Upper lobe of right lung (tissue), 1 donor: ENCODE data around the gene KCTD2. TPM values are rescaled to one million over a fixed set of nuclear protein-coding genes. Genes with fewer than 3 reads are reported as not detected.

Source experiments
- ATAC-seq: fragments of 200-7000 bp; cut with Tn5 transposase; one replicate; pipeline ENCODE4 v1.9.1; 2020; ENCODE audit warnings: mild to moderate bottlenecking, moderate library complexity
- DNase-seq: peaks from one replicate; pipeline ENCODE4 v3.0.0-alpha.2; 2020
- H3K27ac ChIP-seq: fragments of 200-600 bp; one replicate; pipeline ENCODE4 v1.8.0; 2022
- H3K27me3 ChIP-seq: fragments of 200-600 bp; one replicate; pipeline ENCODE4 v1.8.0; 2022; ENCODE audit warnings: mild to moderate bottlenecking
- H3K36me3 ChIP-seq: fragments of 200-600 bp; one replicate; pipeline ENCODE4 v1.8.0; 2022
- H3K4me1 ChIP-seq: fragments of 200-600 bp; one replicate; pipeline ENCODE4 v1.8.0; 2022
- H3K4me3 ChIP-seq: fragments of 200-600 bp; one replicate; pipeline ENCODE4 v1.8.0; 2022; ENCODE audit warnings: mild to moderate bottlenecking
- H3K9me3 ChIP-seq: fragments of 200-600 bp; one replicate; pipeline ENCODE4 v1.8.0; 2022
- intact Hi-C: fragments of 100-400 bp; cut with DNase I; formaldehyde crosslinking; loops from one replicate; pipeline ENCODE4 v1.11.0; 2022
- total RNA-seq: library from RNA; stranded (reverse); fragmentation: NEBNext Ultra II Directional; extraction: Animal tissue kit (Norgen Biotek cat#: 25700); gene quantifications from one replicate; pipeline ENCODE4 v1.2.1, GENCODE V29; 2021
- TF ChIP-seq, protein P1 (sequence below): fragments of 200-600 bp; IDR thresholded peaks from one replicate; pipeline ENCODE4 v1.8.0; 2022; ENCODE audit warnings: antibody characterized with exemption
- donor health status: DM: no; HTN: yes; CAD: no; lungs with severe emphysema.

The KCTD2 gene
- total RNA-seq, 1 donor from 2014 or later: 25.3 TPM

DNA sequence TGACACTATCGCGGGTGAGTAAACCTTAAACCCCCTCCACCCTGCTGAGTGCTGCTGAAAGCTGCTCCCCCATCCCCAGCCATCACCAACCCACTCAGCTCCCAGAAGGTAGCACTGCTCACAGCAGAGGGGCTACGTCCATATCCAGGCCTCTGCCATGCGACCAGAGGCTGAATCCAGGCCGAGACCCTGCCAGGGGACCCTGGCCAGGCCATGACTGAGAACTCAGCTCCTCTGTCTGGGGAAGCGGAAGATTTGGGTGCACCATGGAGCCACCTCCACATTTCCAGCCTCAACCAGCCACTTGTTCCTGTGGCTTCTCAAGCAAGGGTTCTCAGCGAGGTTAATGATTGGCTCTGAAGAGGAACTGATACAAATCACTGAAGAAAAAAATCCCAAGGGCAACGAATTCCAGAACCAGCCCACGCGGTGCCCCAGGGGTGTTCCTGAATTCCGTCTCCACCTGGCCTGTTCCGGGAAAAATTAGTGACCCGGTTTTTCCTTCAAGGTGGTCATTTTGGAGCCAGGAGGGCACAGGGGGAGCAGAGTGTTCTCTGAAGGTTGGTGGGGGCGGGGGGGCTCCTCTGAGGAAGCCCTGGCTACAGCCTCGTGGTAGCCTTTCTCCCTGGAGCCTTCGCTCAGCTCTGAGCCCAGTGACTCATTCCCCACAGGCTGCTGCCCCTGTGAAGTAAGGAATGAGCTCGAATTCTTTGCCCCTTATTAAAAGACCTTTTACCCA lies 31.4 kb downstream of the KCTD2 start:
- Histone ChIP-seq H3K36me3 (no peaks in the 10 kb centered on the region), H3K9me3 (no peaks in the 10 kb centered on the region), H3K27ac (peak overlapping the region; percentile 89), H3K27me3 (no peaks in the 10 kb centered on the region), H3K4me1 (peaks cover 33% of the 10 kb centered on the region), H3K4me3 (no peak overlapping the region)
- DNase-seq (peak; percentile 81), ATAC-seq (peak; percentile 53)
- intact Hi-C loops: no loop called here
- TF ChIP-seq, protein P1, sequence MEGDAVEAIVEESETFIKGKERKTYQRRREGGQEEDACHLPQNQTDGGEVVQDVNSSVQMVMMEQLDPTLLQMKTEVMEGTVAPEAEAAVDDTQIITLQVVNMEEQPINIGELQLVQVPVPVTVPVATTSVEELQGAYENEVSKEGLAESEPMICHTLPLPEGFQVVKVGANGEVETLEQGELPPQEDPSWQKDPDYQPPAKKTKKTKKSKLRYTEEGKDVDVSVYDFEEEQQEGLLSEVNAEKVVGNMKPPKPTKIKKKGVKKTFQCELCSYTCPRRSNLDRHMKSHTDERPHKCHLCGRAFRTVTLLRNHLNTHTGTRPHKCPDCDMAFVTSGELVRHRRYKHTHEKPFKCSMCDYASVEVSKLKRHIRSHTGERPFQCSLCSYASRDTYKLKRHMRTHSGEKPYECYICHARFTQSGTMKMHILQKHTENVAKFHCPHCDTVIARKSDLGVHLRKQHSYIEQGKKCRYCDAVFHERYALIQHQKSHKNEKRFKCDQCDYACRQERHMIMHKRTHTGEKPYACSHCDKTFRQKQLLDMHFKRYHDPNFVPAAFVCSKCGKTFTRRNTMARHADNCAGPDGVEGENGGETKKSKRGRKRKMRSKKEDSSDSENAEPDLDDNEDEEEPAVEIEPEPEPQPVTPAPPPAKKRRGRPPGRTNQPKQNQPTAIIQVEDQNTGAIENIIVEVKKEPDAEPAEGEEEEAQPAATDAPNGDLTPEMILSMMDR: no peak

DNA sequence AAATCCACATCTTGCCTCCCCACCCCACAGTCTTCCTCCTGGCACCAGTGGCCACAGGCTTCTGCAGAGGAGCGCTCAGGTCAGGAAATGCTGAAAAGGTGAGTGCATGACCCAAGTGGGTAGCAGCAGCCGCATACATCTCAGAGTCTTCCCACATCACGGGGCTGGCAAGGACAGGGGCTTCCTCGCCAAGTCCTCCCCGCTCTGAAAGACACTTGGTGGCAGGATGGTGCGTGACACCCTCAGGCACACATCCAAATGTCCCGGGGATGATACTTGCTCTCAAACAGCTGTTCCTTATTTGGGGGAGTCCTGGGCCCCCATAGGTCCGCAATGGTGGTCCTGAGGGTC lies 32.0 kb downstream of the KCTD2 start:
- H3K4me3 ChIP-seq: no peak overlapping the region
- intact Hi-C loops: no loop called here
- TF ChIP-seq, protein P1: no peak
- peak overlapping the region; percentile 89 for H3K27ac ChIP-seq
- no peaks in the 10 kb centered on the region for H3K9me3 ChIP-seq
- H3K27me3 ChIP-seq: no peaks in the 10 kb centered on the region
- peaks cover 33% of the 10 kb centered on the region for H3K4me1 ChIP-seq
- no peaks in the 10 kb centered on the region for H3K36me3 ChIP-seq
- DNase-seq (no peak), ATAC-seq (no peak)

DNA sequence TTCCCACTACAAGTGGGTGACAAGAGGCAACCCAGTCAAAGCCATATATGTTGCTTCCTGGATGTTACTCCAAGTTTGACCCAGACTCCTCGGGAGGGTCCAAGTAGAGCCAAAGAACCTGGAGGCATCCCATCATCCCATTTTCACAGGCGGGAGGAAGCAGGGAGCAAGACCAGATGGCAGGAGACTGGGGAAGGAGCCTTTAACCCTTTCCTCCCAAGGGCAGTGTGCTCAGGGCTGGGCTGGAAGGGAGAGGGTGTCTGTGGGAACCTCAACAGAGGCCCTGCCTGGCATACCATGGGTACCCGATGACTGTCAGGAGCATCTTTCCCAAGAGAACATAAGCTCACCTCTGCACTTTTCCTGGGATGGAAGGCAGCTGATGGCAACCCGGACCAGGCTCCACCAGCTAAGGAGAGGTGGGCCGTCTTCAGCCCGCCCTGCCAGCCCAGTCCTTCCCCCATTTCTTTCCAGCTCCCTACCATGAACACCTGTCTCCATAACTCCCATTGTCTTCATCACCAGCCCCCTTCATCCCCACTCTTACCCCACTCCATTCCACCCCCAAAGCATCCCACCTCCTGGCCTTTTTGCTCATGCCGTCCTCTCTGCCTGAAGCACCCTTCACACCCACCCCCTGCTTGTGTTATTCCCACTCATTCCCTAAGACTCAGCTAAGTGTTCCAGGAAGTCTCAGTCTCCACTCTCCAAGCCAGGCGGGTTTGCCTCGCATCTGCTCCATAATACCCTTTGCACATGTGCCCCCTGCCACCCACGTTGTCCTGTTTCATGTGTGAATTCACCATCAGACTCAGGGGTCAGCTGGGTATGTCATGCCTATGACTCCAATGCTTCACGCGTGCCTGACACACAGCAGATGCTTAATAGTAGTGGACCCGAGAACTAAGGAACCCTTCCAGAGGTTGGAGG lies 34.9 kb downstream of the KCTD2 start:
- DNase-seq (no peak), ATAC-seq (no peak)
- Histone ChIP-seq H3K27me3 (no peaks in the 10 kb centered on the region), H3K4me3 (no peak overlapping the region), H3K4me1 (peaks cover 36% of the 10 kb centered on the region), H3K27ac (no peak overlapping the region), H3K9me3 (no peaks in the 10 kb centered on the region), H3K36me3 (no peaks in the 10 kb centered on the region)
- TF ChIP-seq, protein P1: no peak
- intact Hi-C loops: no loop called here

DNA sequence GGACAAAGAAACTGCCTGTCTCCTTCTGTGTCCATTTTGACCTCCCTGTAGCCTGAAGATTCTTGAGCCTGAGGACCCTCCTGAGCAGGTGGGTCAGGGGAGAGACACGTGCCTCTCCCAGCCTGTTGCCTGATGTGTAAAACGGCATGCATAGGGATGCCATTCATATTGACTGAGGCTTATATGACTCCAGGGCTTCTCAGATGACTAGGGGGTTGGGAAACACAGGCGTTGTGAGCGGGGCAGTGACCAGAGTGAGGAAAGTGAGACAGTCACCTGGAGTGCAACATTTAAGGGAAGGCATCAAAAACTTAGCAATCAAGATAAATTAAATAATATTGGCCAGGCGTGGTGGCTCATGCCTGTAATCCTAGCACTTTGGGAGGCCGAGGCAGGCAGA lies 35.7 kb downstream of the KCTD2 start:
- intact Hi-C loops: no loop called here
- H3K27ac ChIP-seq: no peak overlapping the region
- ATAC-seq: no peak
- no peaks in the 10 kb centered on the region for H3K9me3 ChIP-seq
- no peaks in the 10 kb centered on the region for H3K36me3 ChIP-seq
- H3K27me3 ChIP-seq: no peaks in the 10 kb centered on the region
- H3K4me1 ChIP-seq: peaks cover 36% of the 10 kb centered on the region
- no peak overlapping the region for H3K4me3 ChIP-seq
- no peak for DNase-seq
- TF ChIP-seq, protein P1: no peak

DNA sequence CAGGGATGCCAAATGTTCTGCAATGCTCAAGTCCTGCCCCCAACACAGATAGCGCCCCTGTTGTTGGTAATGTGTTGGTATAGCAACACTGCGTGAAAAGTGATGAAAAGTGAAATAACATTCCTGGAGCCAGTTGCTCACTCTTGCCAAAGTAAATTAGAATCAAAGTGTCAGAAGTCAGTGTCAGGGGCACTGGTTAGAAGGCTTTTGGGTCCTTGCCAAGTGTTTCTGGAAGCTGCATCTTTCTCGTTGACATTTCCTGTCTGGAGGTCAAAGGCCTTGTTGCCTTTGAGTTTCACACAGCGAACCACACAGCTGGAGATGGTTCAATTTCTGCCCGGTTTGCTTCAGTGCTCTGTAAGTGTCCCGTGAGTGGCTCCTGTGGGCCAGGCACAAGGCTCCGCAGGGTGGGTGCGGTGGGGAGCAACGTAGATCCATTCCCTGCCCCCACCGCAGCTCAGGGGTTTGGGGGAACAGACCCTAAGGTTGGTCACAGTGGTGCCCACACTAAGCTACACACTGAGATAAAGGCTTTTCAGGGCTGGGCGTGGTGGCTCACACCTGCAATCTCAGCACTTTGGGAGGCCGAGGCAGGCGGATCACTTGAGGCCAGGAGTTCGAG lies 37.1 kb downstream of the KCTD2 start:
- Histone ChIP-seq H3K4me3 (no peak overlapping the region), H3K27me3 (no peaks in the 10 kb centered on the region), H3K36me3 (no peaks in the 10 kb centered on the region), H3K27ac (no peak overlapping the region), H3K4me1 (peaks cover 29% of the 10 kb centered on the region), H3K9me3 (no peaks in the 10 kb centered on the region)
- DNase-seq (no peak), ATAC-seq (no peak)
- intact Hi-C loops: no loop called here
- TF ChIP-seq, protein P1: no peak
